Loucy (cell line): ENCODE measurements around the gene SLC2A11.

ENCODE experiments used
- EZH2phosphoT487 ChIP-seq: fragments of 200-600 bp; IDR thresholded peaks from 2 replicates; pipeline ENCODE4 v1.6.1; 2018; ENCODE audit warnings: antibody characterized with exemption, mild to moderate bottlenecking, moderate library complexity, borderline replicate concordance
- TF ChIP-seq, protein P1 (sequence below): fragments of 200-600 bp; sonication (generic); conservative IDR thresholded peaks from 2 replicates; pipeline ENCODE4 v1.5.1; 2014; ENCODE audit warnings: mild to moderate bottlenecking, antibody characterized with exemption, low read length

- TF ChIP-seq, protein P1, sequence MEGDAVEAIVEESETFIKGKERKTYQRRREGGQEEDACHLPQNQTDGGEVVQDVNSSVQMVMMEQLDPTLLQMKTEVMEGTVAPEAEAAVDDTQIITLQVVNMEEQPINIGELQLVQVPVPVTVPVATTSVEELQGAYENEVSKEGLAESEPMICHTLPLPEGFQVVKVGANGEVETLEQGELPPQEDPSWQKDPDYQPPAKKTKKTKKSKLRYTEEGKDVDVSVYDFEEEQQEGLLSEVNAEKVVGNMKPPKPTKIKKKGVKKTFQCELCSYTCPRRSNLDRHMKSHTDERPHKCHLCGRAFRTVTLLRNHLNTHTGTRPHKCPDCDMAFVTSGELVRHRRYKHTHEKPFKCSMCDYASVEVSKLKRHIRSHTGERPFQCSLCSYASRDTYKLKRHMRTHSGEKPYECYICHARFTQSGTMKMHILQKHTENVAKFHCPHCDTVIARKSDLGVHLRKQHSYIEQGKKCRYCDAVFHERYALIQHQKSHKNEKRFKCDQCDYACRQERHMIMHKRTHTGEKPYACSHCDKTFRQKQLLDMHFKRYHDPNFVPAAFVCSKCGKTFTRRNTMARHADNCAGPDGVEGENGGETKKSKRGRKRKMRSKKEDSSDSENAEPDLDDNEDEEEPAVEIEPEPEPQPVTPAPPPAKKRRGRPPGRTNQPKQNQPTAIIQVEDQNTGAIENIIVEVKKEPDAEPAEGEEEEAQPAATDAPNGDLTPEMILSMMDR: peak; percentile 89
- TF ChIP-seq EZH2phosphoT487: no peak
Measured at GRCh38 chr22:23862103-23862502, 4.4 kb downstream of the SLC2A11 start.
